Measurements from ENCODE around the gene TRAPPC3.

Gene TRAPPC3

GRCh38 chr1:36107394-36107793 lies 41.9 kb downstream of the TRAPPC3 start (continued):
- TF ChIP-seq PRDM2 (tag by site-specific recombination; IDR thresholded peaks at IDR 0.05; ENCODE audit: borderline replicate concordance) (no peak), ZNF645 (tag by site-specific recombination; IDR thresholded peaks at IDR 0.05) (no peak), ZNF560 (tag by site-specific recombination; IDR thresholded peaks at IDR 0.05; ENCODE audit: borderline replicate concordance) (no peak), ZNF140 (tag by site-specific recombination; IDR thresholded peaks at IDR 0.05) (no peak), ZNF24 (tag by site-specific recombination; IDR thresholded peaks at IDR 0.05) (no peak), ZNF792 (tag by site-specific recombination; IDR thresholded peaks at IDR 0.05) (no peak), ZNF146 (tag by site-specific recombination; IDR thresholded peaks at IDR 0.05) (no peak), ZNF350 (tag by site-specific recombination; IDR thresholded peaks at IDR 0.05) (no peak), ZBTB44 (tag by site-specific recombination; IDR thresholded peaks at IDR 0.05) (no peak), SETDB1 (IDR thresholded peaks at IDR 0.05; ENCODE audit: insufficient read length, low read length) (no peak), ZNF302 (tag by site-specific recombination; IDR thresholded peaks at IDR 0.05; ENCODE audit: low read depth) (no peak), ZNF416 (tag by site-specific recombination; IDR thresholded peaks at IDR 0.05) (no peak), ELK4 (IDR thresholded peaks at IDR 0.05; ENCODE audit: borderline replicate concordance, low read depth, low read length) (no peak)

GRCh38 chr1:36106269-36106668 lies 43.0 kb downstream of the TRAPPC3 start:
- Histone ChIP-seq H3K9me3 (ENCODE audit: control insufficient read depth, insufficient read depth, low read depth, low read length) (no peaks in the 10 kb centered on the region), H3K4me3 (ENCODE audit: low read depth, low read length) (no peak overlapping the region), H3K27ac (ENCODE audit: extremely low read depth, low read depth, low read length) (no peak overlapping the region), H3K36me3 (ENCODE audit: control insufficient read depth in 2 of 2, insufficient read depth in 1 of 2, low read length in 2 of 2) (no peaks in the 10 kb centered on the region), H3K4me1 (ENCODE audit: control insufficient read depth, insufficient read depth, low read length) (no peaks in the 10 kb centered on the region)
- CTCF ChIA-PET, result interaction anchor here (0.9 to 1.3 kb wide), 2 partner anchors 43 to 82 kb away, joined by 3 to 8 read pairs; partner anchors contain the start of gene TRAPPC3
- no peak for TF ChIP-seq ZNF169 (tag by site-specific recombination; IDR thresholded peaks at IDR 0.05)
- peak; percentile 47 for TF ChIP-seq GLIS2 (tag by site-specific recombination; IDR thresholded peaks at IDR 0.05)
- peak; percentile 56; the same call in 1 of the 2 replicates for TF ChIP-seq ZNF600 (tag by site-specific recombination; IDR thresholded peaks at IDR 0.05)
- no peak for TF ChIP-seq ZNF707 (tag by site-specific recombination; IDR thresholded peaks at IDR 0.05)
- 0 out of 2 replicates have a peak, but pooled peaks have one; percentile 13 for TF ChIP-seq EGR2 (tag by site-specific recombination; IDR thresholded peaks at IDR 0.05; ENCODE audit: low read depth)
- POLR2A ChIA-PET, result no interaction called here
